Suprapubic skin (tissue), 4 donors: ENCODE measurements around the gene WWOX.

Experiments used
- EP300 ChIP-seq: sonication (generic); formaldehyde crosslinking; IDR thresholded peaks from one replicate; pipeline ENCODE4 v1.6.1; 2017; ENCODE audit warnings: antibody characterized with exemption
- POLR2A ChIP-seq, 2 donors: fragments of 450-650 bp; IDR thresholded peaks; one replicate each; pipeline ENCODE4 v1.6.1; 2017; ENCODE audit warnings: antibody characterized with exemption in 2 of 2, mild to moderate bottlenecking in 2 of 2, moderate library complexity in 2 of 2
- POLR2AphosphoS5 ChIP-seq, 3 donors: sonication (generic); formaldehyde crosslinking; IDR thresholded peaks; one replicate each; pipeline ENCODE4 v1.6.1; 2017; ENCODE audit warnings: antibody characterized with exemption in 3 of 3
- TF ChIP-seq, protein P1 (sequence below), 2 donors: fragments of 200-600 bp in 1 of 2; fragments of 450-650 bp in 1 of 2; sonication (generic) in 1 of 2; IDR thresholded peaks; one replicate each; pipeline ENCODE4 v1.5.1; 2016 to 2019; ENCODE audit warnings: antibody characterized with exemption in 2 of 2, mild to moderate bottlenecking in 1 of 2, moderate library complexity in 1 of 2

DNA sequence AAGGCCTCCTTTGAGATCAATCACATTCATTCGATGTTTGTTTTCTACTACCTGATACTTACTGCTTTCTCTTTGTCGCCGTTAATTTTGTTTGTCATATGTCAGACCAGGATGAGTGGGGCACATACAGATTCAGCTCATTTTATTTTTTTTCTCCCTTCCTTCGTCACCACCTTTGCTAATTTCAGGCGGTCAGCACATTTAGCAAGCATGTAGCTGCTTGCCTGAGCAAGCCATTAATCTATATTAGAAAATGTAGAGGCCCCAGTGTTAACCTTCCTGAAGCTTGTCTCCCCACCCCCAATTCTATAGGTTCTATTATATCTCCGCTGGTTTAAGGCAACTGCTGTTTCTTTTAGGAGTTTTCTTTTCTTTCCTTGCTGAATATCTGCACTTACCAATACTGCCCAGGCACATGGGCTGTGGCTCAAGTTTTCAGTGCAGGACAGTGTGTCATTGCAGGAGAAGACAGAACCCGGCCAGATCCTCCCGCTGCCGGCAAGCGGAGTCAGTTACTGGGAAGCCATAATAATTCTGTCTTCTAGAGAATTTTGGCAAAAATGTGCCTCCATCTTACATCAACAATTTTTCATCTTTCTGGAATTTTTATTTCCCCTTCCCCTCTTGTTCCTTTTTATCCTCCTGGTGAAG lies 714.3 kb downstream of the WWOX start:
- TF ChIP-seq, protein P1, sequence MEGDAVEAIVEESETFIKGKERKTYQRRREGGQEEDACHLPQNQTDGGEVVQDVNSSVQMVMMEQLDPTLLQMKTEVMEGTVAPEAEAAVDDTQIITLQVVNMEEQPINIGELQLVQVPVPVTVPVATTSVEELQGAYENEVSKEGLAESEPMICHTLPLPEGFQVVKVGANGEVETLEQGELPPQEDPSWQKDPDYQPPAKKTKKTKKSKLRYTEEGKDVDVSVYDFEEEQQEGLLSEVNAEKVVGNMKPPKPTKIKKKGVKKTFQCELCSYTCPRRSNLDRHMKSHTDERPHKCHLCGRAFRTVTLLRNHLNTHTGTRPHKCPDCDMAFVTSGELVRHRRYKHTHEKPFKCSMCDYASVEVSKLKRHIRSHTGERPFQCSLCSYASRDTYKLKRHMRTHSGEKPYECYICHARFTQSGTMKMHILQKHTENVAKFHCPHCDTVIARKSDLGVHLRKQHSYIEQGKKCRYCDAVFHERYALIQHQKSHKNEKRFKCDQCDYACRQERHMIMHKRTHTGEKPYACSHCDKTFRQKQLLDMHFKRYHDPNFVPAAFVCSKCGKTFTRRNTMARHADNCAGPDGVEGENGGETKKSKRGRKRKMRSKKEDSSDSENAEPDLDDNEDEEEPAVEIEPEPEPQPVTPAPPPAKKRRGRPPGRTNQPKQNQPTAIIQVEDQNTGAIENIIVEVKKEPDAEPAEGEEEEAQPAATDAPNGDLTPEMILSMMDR (IDR thresholded peaks at IDR 0.05) = no peak
- TF ChIP-seq POLR2A (IDR thresholded peaks at IDR 0.05) (no peak), POLR2AphosphoS5 (IDR thresholded peaks at IDR 0.05) (no peak), EP300 (no peak)
